H1 (cell line): ENCODE data around the gene GJE1. TPM values are rescaled to one million over a fixed set of nuclear protein-coding genes. Genes with fewer than 3 reads are reported as not detected.

Experiments used
- CBX8 ChIP-seq: fragments of 300-800, 300-1000 bp; sonication (generic); IDR thresholded peaks from 2 replicates; pipeline ENCODE4 v1.7.1; 2016; ENCODE audit warnings: low read depth, low read length, borderline replicate concordance
- EP300 ChIP-seq, 2 experiments: IDR thresholded peaks; 1 replicate in 1 of 2; 2 replicates in 1 of 2; pipeline ENCODE4 v1.6.1; 2011 to 2012; ENCODE audit warnings: low read depth in 2 of 2, low read length in 2 of 2, mild to moderate bottlenecking in 2 of 2, borderline replicate concordance in 1 of 2, inconsistent platforms in 1 of 2, moderate library complexity in 1 of 2
- GABPA ChIP-seq: IDR thresholded peaks from 2 replicates; pipeline ENCODE4 v1.6.1; 2011; ENCODE audit warnings: mild to moderate bottlenecking, low read length, moderate library complexity, borderline replicate concordance; ENCODE audit not compliant: insufficient read depth
- GTF2F1 ChIP-seq: IDR thresholded peaks from 2 replicates; pipeline ENCODE4 v1.6.1; 2012; ENCODE audit warnings: low read depth, low read length, improper control_type of control experiment, borderline replicate concordance
- KDM5A ChIP-seq: fragments of 200-600 bp; IDR thresholded peaks from 2 replicates; pipeline ENCODE4 v1.7.1; 2012; ENCODE audit warnings: mild to moderate bottlenecking, low read length, inconsistent platforms, mixed read lengths
- TAF1 ChIP-seq: IDR thresholded peaks from 2 replicates; pipeline ENCODE4 v1.6.1; 2011; ENCODE audit warnings: mild to moderate bottlenecking, low read depth, low read length
- polyA plus RNA-seq, 7 experiments: library from polyadenylated mRNA; depleted of rRNA in 3 of 7; stranded (reverse) in 5 of 7; unstranded in 2 of 7; fragments of >200 nt in 5 of 7; fragments of 200-250 nt in 2 of 7; gene quantifications; 1 replicate in 5 of 7; 2 replicates in 1 of 7; 4 replicates in 1 of 7; pipeline versions ENCODE4 v1.2.1 to v1.2.3, GENCODE V29; 2011 to 2013; ENCODE audit warnings: missing spikeins in 2 of 7, mixed read lengths in 2 of 7
- total RNA-seq: library from RNA; stranded (reverse); fragmentation: NEBNext Ultra II Directional; extraction: Animal tissue kit (Norgen Biotek cat#: 25700); gene quantifications from 2 replicates; pipeline ENCODE4 v1.2.1, GENCODE V29; 2021
- TF ChIP-seq, protein P1 (sequence below): fragments of 300-600 bp; sonication (generic); IDR thresholded peaks from 2 replicates; pipeline ENCODE4 v1.7.1; 2012; ENCODE audit warnings: low read length, moderate library complexity, mild to moderate bottlenecking, inconsistent platforms; ENCODE audit not compliant: insufficient replicate concordance

The GJE1 gene
- total and polyA plus RNA-seq, 2 of the 8 experiments (the other 6 are each of a cell fraction or from before 2014, with no cell fraction given) = not detected

DNA sequence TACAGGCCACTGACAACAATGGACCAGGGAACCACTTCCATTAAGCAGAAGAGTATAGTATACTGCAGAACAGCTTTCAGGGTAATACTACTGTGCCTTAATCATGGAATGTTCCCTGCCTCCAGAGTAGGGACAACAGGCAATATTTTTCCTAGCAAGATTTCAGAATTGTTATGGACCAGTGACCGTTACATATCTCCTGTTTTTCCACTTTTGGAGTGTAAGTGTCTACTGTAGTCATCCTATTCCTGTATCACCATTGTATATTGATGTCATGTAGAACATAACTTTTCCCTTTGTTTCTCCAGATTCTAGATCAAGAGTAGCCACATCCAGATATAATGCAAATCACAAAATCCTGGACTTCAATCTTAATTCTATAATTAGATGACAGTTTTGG, 1.9 kb upstream of the GJE1 start (continued):
- TF ChIP-seq, protein P1, sequence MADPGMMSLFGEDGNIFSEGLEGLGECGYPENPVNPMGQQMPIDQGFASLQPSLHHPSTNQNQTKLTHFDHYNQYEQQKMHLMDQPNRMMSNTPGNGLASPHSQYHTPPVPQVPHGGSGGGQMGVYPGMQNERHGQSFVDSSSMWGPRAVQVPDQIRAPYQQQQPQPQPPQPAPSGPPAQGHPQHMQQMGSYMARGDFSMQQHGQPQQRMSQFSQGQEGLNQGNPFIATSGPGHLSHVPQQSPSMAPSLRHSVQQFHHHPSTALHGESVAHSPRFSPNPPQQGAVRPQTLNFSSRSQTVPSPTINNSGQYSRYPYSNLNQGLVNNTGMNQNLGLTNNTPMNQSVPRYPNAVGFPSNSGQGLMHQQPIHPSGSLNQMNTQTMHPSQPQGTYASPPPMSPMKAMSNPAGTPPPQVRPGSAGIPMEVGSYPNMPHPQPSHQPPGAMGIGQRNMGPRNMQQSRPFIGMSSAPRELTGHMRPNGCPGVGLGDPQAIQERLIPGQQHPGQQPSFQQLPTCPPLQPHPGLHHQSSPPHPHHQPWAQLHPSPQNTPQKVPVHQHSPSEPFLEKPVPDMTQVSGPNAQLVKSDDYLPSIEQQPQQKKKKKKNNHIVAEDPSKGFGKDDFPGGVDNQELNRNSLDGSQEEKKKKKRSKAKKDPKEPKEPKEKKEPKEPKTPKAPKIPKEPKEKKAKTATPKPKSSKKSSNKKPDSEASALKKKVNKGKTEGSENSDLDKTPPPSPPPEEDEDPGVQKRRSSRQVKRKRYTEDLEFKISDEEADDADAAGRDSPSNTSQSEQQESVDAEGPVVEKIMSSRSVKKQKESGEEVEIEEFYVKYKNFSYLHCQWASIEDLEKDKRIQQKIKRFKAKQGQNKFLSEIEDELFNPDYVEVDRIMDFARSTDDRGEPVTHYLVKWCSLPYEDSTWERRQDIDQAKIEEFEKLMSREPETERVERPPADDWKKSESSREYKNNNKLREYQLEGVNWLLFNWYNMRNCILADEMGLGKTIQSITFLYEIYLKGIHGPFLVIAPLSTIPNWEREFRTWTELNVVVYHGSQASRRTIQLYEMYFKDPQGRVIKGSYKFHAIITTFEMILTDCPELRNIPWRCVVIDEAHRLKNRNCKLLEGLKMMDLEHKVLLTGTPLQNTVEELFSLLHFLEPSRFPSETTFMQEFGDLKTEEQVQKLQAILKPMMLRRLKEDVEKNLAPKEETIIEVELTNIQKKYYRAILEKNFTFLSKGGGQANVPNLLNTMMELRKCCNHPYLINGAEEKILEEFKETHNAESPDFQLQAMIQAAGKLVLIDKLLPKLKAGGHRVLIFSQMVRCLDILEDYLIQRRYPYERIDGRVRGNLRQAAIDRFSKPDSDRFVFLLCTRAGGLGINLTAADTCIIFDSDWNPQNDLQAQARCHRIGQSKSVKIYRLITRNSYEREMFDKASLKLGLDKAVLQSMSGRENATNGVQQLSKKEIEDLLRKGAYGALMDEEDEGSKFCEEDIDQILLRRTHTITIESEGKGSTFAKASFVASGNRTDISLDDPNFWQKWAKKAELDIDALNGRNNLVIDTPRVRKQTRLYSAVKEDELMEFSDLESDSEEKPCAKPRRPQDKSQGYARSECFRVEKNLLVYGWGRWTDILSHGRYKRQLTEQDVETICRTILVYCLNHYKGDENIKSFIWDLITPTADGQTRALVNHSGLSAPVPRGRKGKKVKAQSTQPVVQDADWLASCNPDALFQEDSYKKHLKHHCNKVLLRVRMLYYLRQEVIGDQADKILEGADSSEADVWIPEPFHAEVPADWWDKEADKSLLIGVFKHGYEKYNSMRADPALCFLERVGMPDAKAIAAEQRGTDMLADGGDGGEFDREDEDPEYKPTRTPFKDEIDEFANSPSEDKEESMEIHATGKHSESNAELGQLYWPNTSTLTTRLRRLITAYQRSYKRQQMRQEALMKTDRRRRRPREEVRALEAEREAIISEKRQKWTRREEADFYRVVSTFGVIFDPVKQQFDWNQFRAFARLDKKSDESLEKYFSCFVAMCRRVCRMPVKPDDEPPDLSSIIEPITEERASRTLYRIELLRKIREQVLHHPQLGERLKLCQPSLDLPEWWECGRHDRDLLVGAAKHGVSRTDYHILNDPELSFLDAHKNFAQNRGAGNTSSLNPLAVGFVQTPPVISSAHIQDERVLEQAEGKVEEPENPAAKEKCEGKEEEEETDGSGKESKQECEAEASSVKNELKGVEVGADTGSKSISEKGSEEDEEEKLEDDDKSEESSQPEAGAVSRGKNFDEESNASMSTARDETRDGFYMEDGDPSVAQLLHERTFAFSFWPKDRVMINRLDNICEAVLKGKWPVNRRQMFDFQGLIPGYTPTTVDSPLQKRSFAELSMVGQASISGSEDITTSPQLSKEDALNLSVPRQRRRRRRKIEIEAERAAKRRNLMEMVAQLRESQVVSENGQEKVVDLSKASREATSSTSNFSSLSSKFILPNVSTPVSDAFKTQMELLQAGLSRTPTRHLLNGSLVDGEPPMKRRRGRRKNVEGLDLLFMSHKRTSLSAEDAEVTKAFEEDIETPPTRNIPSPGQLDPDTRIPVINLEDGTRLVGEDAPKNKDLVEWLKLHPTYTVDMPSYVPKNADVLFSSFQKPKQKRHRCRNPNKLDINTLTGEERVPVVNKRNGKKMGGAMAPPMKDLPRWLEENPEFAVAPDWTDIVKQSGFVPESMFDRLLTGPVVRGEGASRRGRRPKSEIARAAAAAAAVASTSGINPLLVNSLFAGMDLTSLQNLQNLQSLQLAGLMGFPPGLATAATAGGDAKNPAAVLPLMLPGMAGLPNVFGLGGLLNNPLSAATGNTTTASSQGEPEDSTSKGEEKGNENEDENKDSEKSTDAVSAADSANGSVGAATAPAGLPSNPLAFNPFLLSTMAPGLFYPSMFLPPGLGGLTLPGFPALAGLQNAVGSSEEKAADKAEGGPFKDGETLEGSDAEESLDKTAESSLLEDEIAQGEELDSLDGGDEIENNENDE = no peak
- TF ChIP-seq CBX8 (no peak), GTF2F1 (no peak), GABPA (no peak), KDM5A (no peak), TAF1 (no peak), EP300 (IDR thresholded peaks at IDR 0.05; ENCODE audit: borderline replicate concordance in 1 of 2, low read depth in 2 of 2, low read length in 2 of 2) (no peak)
